Urinary bladder (tissue), 4 donors: ENCODE data around the gene EIF4ENIF1. TPM values are rescaled to one million over a fixed set of nuclear protein-coding genes. Genes with fewer than 3 reads are reported as not detected.
A peak's percentile ranks its signal among the peaks of the same experiment; 100 is the strongest.

Experiments used
- DNase-seq: peaks from one replicate; pipeline ENCODE4 v3.0.0-alpha.2; 2015; ENCODE audit errors: extremely low spot score
- H3K27ac ChIP-seq: one replicate; pipeline ENCODE4 v1.5.1; 2013; ENCODE audit warnings: low read depth, mild to moderate bottlenecking, moderate library complexity
- H3K36me3 ChIP-seq: one replicate; pipeline ENCODE4 v1.6.1; 2013; ENCODE audit warnings: mild to moderate bottlenecking, moderate library complexity; ENCODE audit not compliant: insufficient read depth
- H3K4me1 ChIP-seq: one replicate; pipeline ENCODE4 v1.6.1; 2013; ENCODE audit warnings: mild to moderate bottlenecking, moderate library complexity; ENCODE audit not compliant: insufficient read depth
- H3K4me3 ChIP-seq: one replicate; pipeline ENCODE4 v1.5.1; 2013; ENCODE audit warnings: low read depth, low read length
- WGBS: extraction: QIAGEN DNeasy Blood & Tissue Kit; methylation state at CpG from one replicate; pipeline ENCODE4 v1.1.7; 2013; 5-methylcytosine and 5-hydroxymethylcytosine counted together
- polyA plus RNA-seq: library from polyadenylated mRNA; stranded (reverse); fragments of 200-250 nt; gene quantifications from one replicate; pipeline ENCODE4 v1.2.3, GENCODE V29; 2013
- small RNA-seq: library from RNA; depleted of rRNA; stranded (forward); fragments of <200 nt; gene quantifications from one replicate; pipeline ENCODE3, GENCODE V24; 2014
- total RNA-seq: library from RNA; depleted of rRNA; stranded (reverse); fragments of >200 nt; gene quantifications from one replicate; pipeline ENCODE4 v1.2.3, GENCODE V29; 2014
- donor health status: healthy with polysubstance abuse.
- donor health status: healthy.

Gene EIF4ENIF1
- total and polyA plus RNA-seq, 2 donors = 11.1 to 25.3 TPM

GRCh38 chr22:31399211-31400022, 90.2 kb downstream of the EIF4ENIF1 start, which contains the start of gene DRG1:
Gene DRG1, plus strand, starts transcription at chr22:31399604. Its CDS starts 80 bp downstream, at chr22:31399684.
- WGBS = under 1% methylated on average over 72 of the region's 72 CpGs
- Histone ChIP-seq H3K4me3 (peak within 1 kb of the TSS; percentile 69), H3K36me3 (peaks cover 2% of the 10 kb centered on the region), H3K27ac (peak within 1 kb of the TSS; percentile 78), H3K4me1 (no peaks in the 10 kb centered on the region)
- DNase-seq = peak; percentile 89

DNA sequence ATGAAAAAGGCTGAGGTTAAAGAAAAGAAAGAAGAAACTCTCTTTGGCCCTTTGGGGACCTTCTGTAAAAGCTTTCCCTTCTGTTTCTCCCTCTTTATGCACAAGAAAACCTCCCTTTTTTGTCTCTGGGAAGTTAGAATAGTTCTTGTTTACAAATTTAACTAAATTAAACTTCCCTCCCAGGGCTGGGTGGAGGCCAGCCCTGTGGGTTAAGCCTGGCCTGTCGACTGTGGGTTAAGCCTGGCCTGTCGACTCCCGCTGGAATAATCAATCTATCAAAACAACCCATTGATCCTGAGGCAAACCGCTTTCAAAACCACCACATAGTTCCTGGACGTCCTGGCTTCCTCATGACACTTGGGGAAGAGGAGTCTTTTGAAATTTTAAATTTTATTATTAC, 91.4 kb downstream of the EIF4ENIF1 start:
- H3K4me3 ChIP-seq = no peak overlapping the region
- WGBS = 55% methylated on average over 5 of the region's 5 CpGs

DNA sequence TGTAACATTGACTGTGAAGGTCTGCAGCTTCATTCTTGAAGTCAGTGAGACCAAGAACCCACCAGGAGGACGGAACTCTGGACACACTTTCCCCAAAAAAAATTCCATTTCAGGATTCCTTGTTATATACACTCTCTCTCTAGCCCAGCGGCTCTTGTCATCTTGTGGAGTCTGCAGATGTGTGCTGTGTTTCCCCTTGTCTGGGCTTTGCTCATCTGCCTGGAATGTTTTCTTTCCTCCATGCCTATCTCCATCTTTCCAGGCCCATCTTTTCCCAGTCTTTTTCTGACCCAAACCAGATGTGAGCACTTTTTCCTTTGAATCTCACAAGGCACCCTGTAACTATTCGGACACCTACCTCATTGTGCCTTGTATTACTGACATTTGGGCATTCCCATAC, 95.3 kb downstream of the EIF4ENIF1 start:
- Histone ChIP-seq H3K4me1 (no peaks in the 10 kb centered on the region), H3K36me3 (no peaks in the 10 kb centered on the region), H3K4me3 (no peak overlapping the region), H3K27ac (no peak overlapping the region)
- DNase-seq = no peak
- WGBS = 76% methylated on average over 3 of the region's 3 CpGs

More for the DNA sequence above, 91.4 kb downstream of the EIF4ENIF1 start:
- Histone ChIP-seq H3K27ac (no peak overlapping the region), H3K4me1 (no peaks in the 10 kb centered on the region), H3K36me3 (no peaks in the 10 kb centered on the region)
- DNase-seq = no peak

DNA sequence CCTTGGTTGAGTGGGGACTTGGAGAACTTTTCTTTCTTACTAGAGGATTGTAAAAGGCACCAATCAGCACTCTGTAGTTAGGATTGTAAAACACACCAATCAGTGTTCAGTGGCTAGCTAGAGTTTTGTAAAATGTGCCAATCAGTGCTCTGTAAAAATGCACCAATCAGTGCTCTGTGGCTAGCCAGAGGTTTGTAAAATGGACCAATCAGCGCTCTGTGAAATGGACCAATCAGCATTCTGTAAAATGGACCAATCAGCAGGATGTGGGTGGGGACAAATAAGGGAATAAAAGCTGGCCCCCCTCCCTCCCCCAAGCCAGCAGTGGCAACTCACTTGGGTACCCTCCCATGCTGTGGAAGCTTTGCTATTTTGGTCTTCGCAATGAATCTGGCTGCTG, 95.7 kb downstream of the EIF4ENIF1 start:
- H3K27ac ChIP-seq = no peak overlapping the region
- H3K4me1 ChIP-seq = no peaks in the 10 kb centered on the region
- H3K4me3 ChIP-seq = no peak overlapping the region
- no peak for DNase-seq
- 95% methylated on average over 2 of the region's 2 CpGs for WGBS
- H3K36me3 ChIP-seq = no peaks in the 10 kb centered on the region

Small RNA genes within 50 kb of the gene (small RNA-seq; reads per million reads assigned to genes)
- gene AL096701.2 (not detected), gene RNU6-28P (not detected)

Other genes with a start within 250 kb of the EIF4ENIF1 start
- gene PIK3IP1, start 197.4 kb downstream of the EIF4ENIF1 start, total RNA-seq = 19.5 TPM
- 29.2 TPM for gene PIK3IP1, start 197.4 kb downstream of the EIF4ENIF1 start, polyA plus RNA-seq
- 17.6 TPM for gene PATZ1, start 143.5 kb downstream of the EIF4ENIF1 start, total RNA-seq
- gene PATZ1, start 143.5 kb downstream of the EIF4ENIF1 start, polyA plus RNA-seq = 25.6 TPM
- gene DRG1, start 90.2 kb downstream of the EIF4ENIF1 start, total RNA-seq = 45.0 TPM
- gene DRG1, start 90.2 kb downstream of the EIF4ENIF1 start, polyA plus RNA-seq = 44.1 TPM
- gene SFI1, start 6.7 kb upstream of the EIF4ENIF1 start, total RNA-seq = 22.7 TPM
- gene SFI1, start 6.7 kb upstream of the EIF4ENIF1 start, polyA plus RNA-seq = 14.6 TPM
- 20.1 TPM for gene PISD, start 172.4 kb upstream of the EIF4ENIF1 start, total RNA-seq
- 22.6 TPM for gene PISD, start 172.4 kb upstream of the EIF4ENIF1 start, polyA plus RNA-seq